Pancreas (tissue), 10 donors: ENCODE results near the gene ABRACL. TPM values are rescaled to one million over a fixed set of nuclear protein-coding genes. Genes with fewer than 3 reads are reported as not detected.

Experiments used
- ATAC-seq, 4 donors: fragments of 200-7000 bp; cut with Tn5 transposase; one replicate each; pipeline versions ENCODE4 v1.8.0 to v1.9.1; 2020; ENCODE audit warnings: mild to moderate bottlenecking in 4 of 4, moderate library complexity in 4 of 4
- DNase-seq, 6 donors: peaks; one replicate each; pipeline ENCODE4 v3.0.0-alpha.2; 2020
- FAIRE-seq: peaks from 2 replicates; lab custom pipeline; 2012; peaks lifted over from hg19 to GRCh38; lab: Jason Lieb, UNC
- H3K27ac ChIP-seq, 4 donors: fragments of 200-600 bp; sonication (generic); 1 replicate in 3 of 4; 2 replicates in 1 of 4; pipeline versions ENCODE4 v1.5.0 to v1.8.0; 2020
- H3K27me3 ChIP-seq, 4 donors: fragments of 200-600 bp; one replicate each; pipeline ENCODE4 v1.8.0; 2021
- H3K36me3 ChIP-seq, 3 donors: fragments of 200-600 bp; sonication (generic) in 1 of 3; one replicate each; pipeline versions ENCODE4 v1.5.0 to v1.8.0; 2020 to 2021
- H3K4me1 ChIP-seq, 3 donors: fragments of 200-600 bp; one replicate each; pipeline ENCODE4 v1.8.0; 2021
- H3K4me3 ChIP-seq, 4 donors: fragments of 200-600 bp; sonication (generic) in 2 of 4; one replicate each; pipeline versions ENCODE4 v1.5.0 to v1.8.0; 2020 to 2021
- H3K9me3 ChIP-seq, 4 donors: fragments of 200-600 bp; one replicate each; pipeline ENCODE4 v1.8.0; 2021
- WGBS, 2 donors: extraction: QIAGEN DNeasy Blood & Tissue Kit; methylation state at CpG; one replicate each; pipeline ENCODE4 v1.1.7; 2013; 5-methylcytosine and 5-hydroxymethylcytosine counted together
- intact Hi-C, 3 donors: fragments of 100-400 bp; cut with DNase I; formaldehyde crosslinking; loops; one replicate each; pipeline versions ENCODE4 v1.11.1 to v1.14.2; 2022
- polyA plus RNA-seq, 2 donors: library from polyadenylated mRNA; stranded (reverse); fragments of 200-250 nt; gene quantifications; one replicate each; pipeline ENCODE4 v1.2.3, GENCODE V29; 2013
- total RNA-seq, 6 donors: library from RNA; stranded (reverse); fragmentation: NEBNext Ultra II Directional in 4 of 6; extraction: Animal tissue kit (Norgen Biotek cat#: 25700) in 4 of 6; gene quantifications; one replicate each; pipeline versions ENCODE4 v1.2.1 to v1.2.4, GENCODE V29; 2021 to 2023
- TF ChIP-seq, protein P1 (sequence below), 4 donors: fragments of 200-600 bp; sonication (generic) in 3 of 4; IDR thresholded peaks; one replicate each; pipeline versions ENCODE4 v1.5.0 to v1.8.0; 2021; ENCODE audit warnings: antibody characterized with exemption in 4 of 4
- donor health status: healthy with polysubstance abuse.
- donor health status: DM: no; HTN: no; CAD: no; lungs with moderate emphysema.
- donor health status: DM: no; HTN: no; CAD: no.
- donor health status: control.
- donor health status: control.
- donor health status: Bipolar disorder and iron deficiency.
- donor health status: DM: yes; HTN: yes; CAD: no.
- donor health status: DM: no; HTN: no; CAD: no.
- donor health status: DM: no; HTN: no; CAD: no.
- donor health status: DM: yes; HTN: yes; CAD: no.

ABRACL gene
- total and polyA plus RNA-seq, 8 donors = 3.8 to 19.2 (median 8.2) TPM

DNA sequence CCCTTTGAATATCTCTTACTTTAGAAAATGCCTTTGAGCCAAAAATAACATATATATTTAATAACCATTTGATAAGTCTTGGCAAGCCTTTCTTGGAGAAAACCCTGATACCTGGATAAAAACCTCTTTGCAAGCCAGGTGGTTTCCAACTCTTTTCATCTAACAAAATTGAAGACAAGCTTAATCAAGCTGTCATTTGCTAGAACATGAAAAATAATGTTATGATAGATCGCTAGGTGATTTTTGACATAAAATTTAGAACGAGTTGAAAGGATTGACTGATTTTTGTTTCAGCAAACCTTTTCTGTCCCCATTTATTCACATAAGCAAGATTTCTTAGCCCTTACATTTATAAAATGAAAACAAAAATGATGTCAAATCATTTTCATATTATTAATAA is 44.6 kb downstream of the ABRACL start:
- ATAC-seq (no peak), DNase-seq (no peak), FAIRE-seq (no peak)
- H3K27me3 ChIP-seq = no peaks in the 10 kb centered on the region
- WGBS, 2 donors = 27 to 28% methylated on average over 2 of the region's 2 CpGs
- no peaks in the 10 kb centered on the region for H3K9me3 ChIP-seq
- H3K4me1 ChIP-seq = no peaks in the 10 kb centered on the region
- no peak overlapping the region for H3K4me3 ChIP-seq
- H3K36me3 ChIP-seq = no peaks in the 10 kb centered on the region
- TF ChIP-seq, protein P1, sequence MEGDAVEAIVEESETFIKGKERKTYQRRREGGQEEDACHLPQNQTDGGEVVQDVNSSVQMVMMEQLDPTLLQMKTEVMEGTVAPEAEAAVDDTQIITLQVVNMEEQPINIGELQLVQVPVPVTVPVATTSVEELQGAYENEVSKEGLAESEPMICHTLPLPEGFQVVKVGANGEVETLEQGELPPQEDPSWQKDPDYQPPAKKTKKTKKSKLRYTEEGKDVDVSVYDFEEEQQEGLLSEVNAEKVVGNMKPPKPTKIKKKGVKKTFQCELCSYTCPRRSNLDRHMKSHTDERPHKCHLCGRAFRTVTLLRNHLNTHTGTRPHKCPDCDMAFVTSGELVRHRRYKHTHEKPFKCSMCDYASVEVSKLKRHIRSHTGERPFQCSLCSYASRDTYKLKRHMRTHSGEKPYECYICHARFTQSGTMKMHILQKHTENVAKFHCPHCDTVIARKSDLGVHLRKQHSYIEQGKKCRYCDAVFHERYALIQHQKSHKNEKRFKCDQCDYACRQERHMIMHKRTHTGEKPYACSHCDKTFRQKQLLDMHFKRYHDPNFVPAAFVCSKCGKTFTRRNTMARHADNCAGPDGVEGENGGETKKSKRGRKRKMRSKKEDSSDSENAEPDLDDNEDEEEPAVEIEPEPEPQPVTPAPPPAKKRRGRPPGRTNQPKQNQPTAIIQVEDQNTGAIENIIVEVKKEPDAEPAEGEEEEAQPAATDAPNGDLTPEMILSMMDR (IDR thresholded peaks at IDR 0.05) = no peak
- intact Hi-C loops = no loop called here
- no peak overlapping the region for H3K27ac ChIP-seq

DNA sequence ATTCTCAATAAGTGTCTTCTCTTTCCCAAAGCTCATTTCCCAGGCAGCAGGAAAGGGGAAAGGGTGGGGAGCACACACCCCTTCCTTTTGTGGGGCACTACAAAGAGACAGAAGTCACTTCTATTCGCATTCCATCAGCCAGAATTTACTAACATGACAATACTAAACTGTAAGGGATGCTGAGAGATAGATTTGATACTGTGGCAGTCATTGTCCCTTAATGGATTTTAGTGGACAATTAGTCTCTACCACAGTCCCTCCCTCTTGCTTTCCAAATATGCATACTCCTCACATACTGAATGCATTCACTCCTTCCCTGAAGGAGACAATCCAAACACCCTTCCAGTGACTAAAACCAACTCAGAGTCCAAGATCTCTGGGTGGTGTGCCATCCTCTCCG is 50.5 kb downstream of the ABRACL start:
- no peak overlapping the region for H3K27ac ChIP-seq
- intact Hi-C loops = no loop called here
- no peaks in the 10 kb centered on the region for H3K9me3 ChIP-seq
- no peaks in the 10 kb centered on the region for H3K27me3 ChIP-seq
- H3K4me1 ChIP-seq = no peaks in the 10 kb centered on the region
- ATAC-seq (no peak), DNase-seq (no peak), FAIRE-seq (no peak)
- TF ChIP-seq, protein P1 (IDR thresholded peaks at IDR 0.05) = no peak
- H3K36me3 ChIP-seq = no peaks in the 10 kb centered on the region
- no peak overlapping the region for H3K4me3 ChIP-seq
- WGBS, 2 donors = 83 to 92% methylated on average over 2 of the region's 2 CpGs

DNA sequence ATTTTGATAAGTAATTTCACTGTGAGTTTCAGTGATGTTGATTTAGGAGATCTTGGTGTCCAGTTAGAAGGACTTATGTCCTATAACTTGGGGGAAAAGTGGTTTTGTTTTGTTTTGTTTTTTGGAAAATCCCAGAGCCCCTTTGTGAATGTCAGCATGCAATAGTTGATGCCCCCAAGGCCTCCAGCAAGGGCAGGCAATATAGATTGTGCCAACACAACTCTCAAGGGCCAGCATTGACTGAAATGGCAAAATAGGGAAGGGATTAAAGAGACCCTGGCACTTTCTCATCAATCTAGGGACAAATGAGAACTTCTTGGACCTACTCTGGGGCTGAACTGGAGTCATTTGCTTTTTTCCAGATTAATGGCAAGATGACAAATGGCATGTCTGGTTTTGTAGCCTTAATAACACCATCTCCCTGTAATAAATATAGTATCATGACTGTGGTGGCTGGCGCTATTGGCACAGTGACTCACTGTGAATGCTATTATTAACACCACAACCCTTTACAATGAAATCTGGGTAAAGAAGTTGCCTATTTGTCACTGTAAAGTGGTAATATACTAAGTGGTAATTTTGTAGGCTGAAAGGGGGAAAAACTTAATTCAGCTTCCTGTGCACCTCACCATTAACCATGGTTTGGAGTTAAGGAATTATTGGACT is 51.8 kb downstream of the ABRACL start:
- DNase-seq (no peak), ATAC-seq (no peak), FAIRE-seq (no peak)
- Histone ChIP-seq H3K27me3 (no peaks in the 10 kb centered on the region), H3K4me1 (no peaks in the 10 kb centered on the region), H3K36me3 (no peaks in the 10 kb centered on the region), H3K9me3 (no peaks in the 10 kb centered on the region), H3K27ac (no peak overlapping the region), H3K4me3 (no peak overlapping the region)
- intact Hi-C loops = no loop called here
- WGBS, 2 donors = 92 to 100% methylated on average over 1 of the region's 1 CpG
- TF ChIP-seq, protein P1 (IDR thresholded peaks at IDR 0.05) = no peak

DNA sequence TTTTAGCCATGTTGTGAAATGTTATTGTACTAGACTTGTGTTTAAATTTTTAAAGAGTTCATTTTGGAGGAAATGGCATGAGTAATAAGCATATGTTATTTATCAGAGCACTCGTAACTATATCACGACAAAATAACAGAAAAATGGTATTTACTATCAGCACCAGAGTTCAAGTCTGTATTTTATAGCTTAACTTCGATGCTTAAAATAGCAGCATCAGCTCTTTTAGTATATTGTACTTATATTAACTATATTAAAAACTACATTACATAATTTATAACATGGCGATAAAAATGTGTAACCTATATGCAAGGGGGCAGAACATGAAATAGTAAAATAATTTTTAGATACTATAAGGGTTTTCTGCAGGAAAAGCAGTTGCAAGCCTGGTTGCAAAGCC is 52.9 kb downstream of the ABRACL start:
- FAIRE-seq = no peak
- intact Hi-C loops = no loop called here
- DNase-seq = no peak
- Histone ChIP-seq H3K4me3 (no peak overlapping the region), H3K4me1 (no peaks in the 10 kb centered on the region), H3K27me3 (no peaks in the 10 kb centered on the region), H3K36me3 (no peaks in the 10 kb centered on the region), H3K27ac (no peak overlapping the region), H3K9me3 (no peaks in the 10 kb centered on the region)
- TF ChIP-seq, protein P1 (IDR thresholded peaks at IDR 0.05) = no peak
- no peak for ATAC-seq
- WGBS, 2 donors = 82 to 86% methylated on average over 4 of the region's 4 CpGs

DNA sequence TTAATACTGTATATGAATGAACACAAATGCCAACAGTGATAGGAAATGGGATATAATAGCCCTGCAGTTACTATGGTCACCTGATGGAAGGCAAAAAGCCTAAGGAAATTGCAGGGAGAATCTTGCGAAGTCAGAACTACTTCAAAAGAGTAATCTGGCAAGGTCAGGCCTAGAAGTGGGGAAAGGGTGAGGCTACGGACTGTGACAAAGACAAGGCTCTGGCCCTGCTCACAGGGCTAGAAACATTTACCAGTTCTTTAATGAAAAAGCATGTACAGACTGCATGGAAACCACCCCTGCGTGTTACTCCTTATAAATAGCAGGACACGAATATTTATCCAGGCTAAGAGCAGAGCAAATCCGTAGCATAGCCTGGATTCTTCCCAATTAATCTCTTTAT is 53.8 kb downstream of the ABRACL start:
- no peak overlapping the region for H3K4me3 ChIP-seq
- TF ChIP-seq, protein P1 (IDR thresholded peaks at IDR 0.05) = no peak
- H3K9me3 ChIP-seq = no peaks in the 10 kb centered on the region
- 82 to 83% methylated on average over 5 of the region's 5 CpGs for WGBS, 2 donors
- no peaks in the 10 kb centered on the region for H3K36me3 ChIP-seq
- intact Hi-C loops = no loop called here
- no peaks in the 10 kb centered on the region for H3K4me1 ChIP-seq
- H3K27ac ChIP-seq = no peak overlapping the region
- DNase-seq (no peak), FAIRE-seq (no peak), ATAC-seq (no peak)
- H3K27me3 ChIP-seq = no peaks in the 10 kb centered on the region
